HepG2 (cell line): ENCODE data around the gene GAS2. TPM values are rescaled to one million over a fixed set of nuclear protein-coding genes. Genes with fewer than 3 reads are reported as not detected.

ENCODE experiments used
- AHR ChIP-seq: IDR thresholded peaks from 2 replicates; pipeline ENCODE4 v1.6.1; 2018; ENCODE audit warnings: missing genetic modification reagents, missing compliant biosample characterization
- ARNT2 ChIP-seq: sonication (generic); formaldehyde crosslinking; IDR thresholded peaks from 2 replicates; pipeline ENCODE4 v1.8.0; 2022; ENCODE audit warnings: mild to moderate bottlenecking, low read depth, missing genetic modification reagents, moderate library complexity
- GABPA ChIP-seq, 2 experiments: IDR thresholded peaks; 2 replicates each; pipeline ENCODE4 v1.6.1; 2011 to 2016; ENCODE audit warnings: low read depth in 2 of 2, low read length in 1 of 2, missing biosample characterization in 1 of 2, missing genetic modification characterization in 1 of 2
- IKZF4 ChIP-seq: sonication (generic); formaldehyde crosslinking; IDR thresholded peaks from 2 replicates; pipeline ENCODE4 v1.5.1; 2020; ENCODE audit warnings: borderline replicate concordance, mild to moderate bottlenecking, low read depth, missing genetic modification reagents; ENCODE audit errors: not compliant biosample characterization
- KLF15 ChIP-seq: sonication (generic); formaldehyde crosslinking; IDR thresholded peaks from 2 replicates; pipeline ENCODE4 v1.8.1; 2023; ENCODE audit warnings: borderline replicate concordance, mild to moderate bottlenecking, inconsistent platforms, missing genetic modification reagents, mixed read lengths
- PCBP2 ChIP-seq: fragments of 200-400 bp; formaldehyde crosslinking; optimal IDR thresholded peaks from 2 replicates; pipeline ENCODE3; 2018; ENCODE audit warnings: low read length, low read depth; ENCODE audit not compliant: poor library complexity, severe bottlenecking
- PHF20 ChIP-seq: sonication (generic); formaldehyde crosslinking; IDR thresholded peaks from 2 replicates; pipeline ENCODE4 v1.5.0; 2020; ENCODE audit warnings: mild to moderate bottlenecking, missing genetic modification reagents
- PRMT3 ChIP-seq: sonication (generic); formaldehyde crosslinking; IDR thresholded peaks from 2 replicates; pipeline ENCODE4 v1.8.1; 2022; ENCODE audit warnings: low read depth, mild to moderate bottlenecking, moderate library complexity, missing genetic modification reagents, borderline replicate concordance
- RFX5 ChIP-seq: IDR thresholded peaks from 2 replicates; pipeline ENCODE4 v1.6.1; 2011; ENCODE audit warnings: low read depth, low read length, improper control_type of control experiment
- TBX2 ChIP-seq: sonication (generic); formaldehyde crosslinking; IDR thresholded peaks from 2 replicates; pipeline ENCODE4 v1.5.0; 2020; ENCODE audit warnings: missing genetic modification reagents, mild to moderate bottlenecking, borderline replicate concordance
- TOPORS ChIP-seq: sonication (generic); formaldehyde crosslinking; IDR thresholded peaks from 2 replicates; pipeline ENCODE4 v1.8.0; 2023; ENCODE audit warnings: mild to moderate bottlenecking, missing genetic modification reagents
- ZEB1 ChIP-seq: IDR thresholded peaks from 2 replicates; pipeline ENCODE4 v1.6.1; 2012; ENCODE audit warnings: mild to moderate bottlenecking, low read depth, inconsistent platforms; ENCODE audit not compliant: insufficient replicate concordance
- ZNF557 ChIP-seq: sonication (generic); formaldehyde crosslinking; IDR thresholded peaks from 2 replicates; pipeline ENCODE4 v1.4.0; 2020; ENCODE audit warnings: missing genetic modification reagents
- ZNF724P ChIP-seq: sonication (generic); formaldehyde crosslinking; IDR thresholded peaks from 2 replicates; pipeline ENCODE4 v1.8.0; 2022; ENCODE audit warnings: missing genetic modification reagents, borderline replicate concordance
- ZNF782 ChIP-seq: sonication (generic); formaldehyde crosslinking; IDR thresholded peaks from 2 replicates; pipeline ENCODE4 v1.4.0; 2020; ENCODE audit warnings: missing genetic modification reagents, mild to moderate bottlenecking, borderline replicate concordance
- ZSCAN25 ChIP-seq: sonication (generic); formaldehyde crosslinking; IDR thresholded peaks from 2 replicates; pipeline ENCODE4 v1.8.0; 2022; ENCODE audit warnings: mild to moderate bottlenecking, missing genetic modification reagents
- polyA plus RNA-seq, 8 experiments: library from polyadenylated mRNA; depleted of rRNA in 3 of 8; stranded (reverse) in 7 of 8; unstranded in 1 of 8; fragments of >200 nt; fragmentation: Illumina TruSeq in 4 of 8; extraction: Trizol in 4 of 8; gene quantifications; 2 replicates each; pipeline versions ENCODE4 v1.2.1 to v1.2.3, GENCODE V29; 2011 to 2016; ENCODE audit warnings: low read depth in 4 of 8, missing spikeins in 1 of 8, mixed read lengths in 1 of 8; ENCODE audit not compliant: insufficient read depth in 1 of 8
- total RNA-seq, 5 experiments: library from RNA; depleted of rRNA; stranded (reverse); fragments of >200 nt; fragmentation: Illumina TruSeq; extraction: Trizol; gene quantifications; 2 replicates each; pipeline ENCODE4 v1.2.3, GENCODE V29; 2016; ENCODE audit warnings: low read depth in 1 of 5
- TF ChIP-seq, protein P1 (sequence below): sonication (generic); formaldehyde crosslinking; IDR thresholded peaks from 2 replicates; pipeline ENCODE4 v1.5.1; 2020; ENCODE audit warnings: missing genetic modification reagents, mild to moderate bottlenecking, borderline replicate concordance
- TF ChIP-seq, protein P2 (sequence below): sonication (generic); formaldehyde crosslinking; IDR thresholded peaks from 2 replicates; pipeline ENCODE4 v1.4.0; 2020; ENCODE audit warnings: missing genetic modification reagents
- TF ChIP-seq, protein P3 (sequence below), 2 experiments: fragments of 450-650 bp in 1 of 2; sonication (generic) in 1 of 2; formaldehyde crosslinking; IDR thresholded peaks; 2 replicates each; pipeline versions ENCODE4 v1.5.0 to v1.8.0; 2020 to 2022; ENCODE audit warnings: mild to moderate bottlenecking in 1 of 2, missing genetic modification reagents in 1 of 2
- TF ChIP-seq, protein P4 (sequence below): sonication (generic); formaldehyde crosslinking; conservative IDR thresholded peaks from 2 replicates; pipeline ENCODE4 v1.8.1; 2023; ENCODE audit warnings: missing genetic modification reagents

Gene GAS2
- total and polyA plus RNA-seq, 2 of the 13 experiments (the other 11 are each of a cell fraction or from before 2014, with no cell fraction given): 26.0 to 85.1 TPM

DNA sequence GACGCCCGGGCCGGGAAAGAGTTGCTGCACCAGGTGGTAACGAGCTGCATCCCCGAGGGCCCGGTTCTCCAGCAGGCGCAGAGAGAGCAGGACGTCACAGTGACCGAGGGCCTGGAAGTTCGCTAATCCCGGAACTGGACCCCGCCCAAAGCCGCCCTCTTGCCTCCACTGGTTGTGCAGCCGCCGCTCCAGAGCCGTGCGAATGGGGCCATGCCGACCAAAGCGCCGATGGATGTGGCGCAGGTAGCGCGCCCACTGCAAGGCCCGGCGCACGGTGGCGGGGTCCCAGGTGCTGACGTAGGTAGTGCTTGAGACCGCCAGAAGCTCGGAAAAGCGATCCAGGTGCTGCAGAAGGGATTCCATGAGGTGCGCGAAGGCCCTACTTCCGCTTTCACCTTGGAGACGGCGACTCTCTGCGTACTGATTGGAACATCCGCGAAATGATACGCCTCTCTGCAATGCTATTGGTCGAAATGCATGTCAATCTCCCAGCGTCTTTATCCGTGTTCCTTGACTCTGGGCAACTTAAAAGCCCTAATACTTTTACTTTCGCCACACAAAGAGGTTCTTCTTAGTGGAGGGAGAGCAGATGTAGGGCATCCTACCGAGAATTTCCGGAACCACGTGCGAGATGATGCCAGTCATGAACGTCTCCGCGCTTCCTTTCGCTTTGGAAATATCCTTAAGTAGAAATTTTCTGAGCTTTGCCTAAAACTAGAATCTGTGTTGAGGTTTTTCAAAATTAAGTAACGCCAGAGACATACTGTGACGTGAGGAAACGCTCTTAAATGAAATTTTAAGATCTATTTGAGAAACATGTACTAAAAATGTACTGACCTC lies 40.7 kb upstream of the GAS2 start, which contains the start of gene FANCF (continued):
- TF ChIP-seq, protein P1, sequence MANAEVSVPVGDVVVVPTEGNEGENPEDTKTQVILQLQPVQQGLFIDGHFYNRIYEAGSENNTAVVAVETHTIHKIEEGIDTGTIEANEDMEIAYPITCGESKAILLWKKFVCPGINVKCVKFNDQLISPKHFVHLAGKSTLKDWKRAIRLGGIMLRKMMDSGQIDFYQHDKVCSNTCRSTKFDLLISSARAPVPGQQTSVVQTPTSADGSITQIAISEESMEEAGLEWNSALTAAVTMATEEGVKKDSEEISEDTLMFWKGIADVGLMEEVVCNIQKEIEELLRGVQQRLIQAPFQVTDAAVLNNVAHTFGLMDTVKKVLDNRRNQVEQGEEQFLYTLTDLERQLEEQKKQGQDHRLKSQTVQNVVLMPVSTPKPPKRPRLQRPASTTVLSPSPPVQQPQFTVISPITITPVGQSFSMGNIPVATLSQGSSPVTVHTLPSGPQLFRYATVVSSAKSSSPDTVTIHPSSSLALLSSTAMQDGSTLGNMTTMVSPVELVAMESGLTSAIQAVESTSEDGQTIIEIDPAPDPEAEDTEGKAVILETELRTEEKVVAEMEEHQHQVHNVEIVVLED: peak; percentile 75; the same call in 1 of the 2 replicates
- TF ChIP-seq ZSCAN25 (CRISPR knock-in tag) (peak; percentile 75), ARNT2 (CRISPR knock-in tag) (0 out of 2 replicates have a peak, but pooled peaks have one; percentile 12), TOPORS (0 out of 2 replicates have a peak, but pooled peaks have one; percentile 9), ZEB1 (peak; percentile 64), ZNF557 (CRISPR knock-in tag) (peak; percentile 48), ZNF724P (CRISPR knock-in tag) (0 out of 2 replicates have a peak, but pooled peaks have one; percentile 51), IKZF4 (CRISPR knock-in tag) (peak; percentile 92), TBX2 (CRISPR knock-in tag) (peak; percentile 65; the same call in 1 of the 2 replicates), PCBP2 (no peak), ZNF782 (CRISPR knock-in tag) (peak; percentile 74; the same call in 1 of the 2 replicates), PHF20 (CRISPR knock-in tag) (peak; percentile 86), PRMT3 (CRISPR knock-in tag) (no peak; the same call in 1 of the 2 replicates), GABPA (IDR thresholded peaks at IDR 0.05; ENCODE audit: low read depth, low read length) (peak; percentile 71), GABPA (CRISPR knock-in tag; IDR thresholded peaks at IDR 0.05; ENCODE audit: low read depth) (peak; percentile 89), AHR (CRISPR knock-in tag) (0 out of 2 replicates have a peak, but pooled peaks have one; percentile 68), RFX5 (peak; percentile 80), KLF15 (CRISPR knock-in tag) (no peak)
- TF ChIP-seq, protein P2, sequence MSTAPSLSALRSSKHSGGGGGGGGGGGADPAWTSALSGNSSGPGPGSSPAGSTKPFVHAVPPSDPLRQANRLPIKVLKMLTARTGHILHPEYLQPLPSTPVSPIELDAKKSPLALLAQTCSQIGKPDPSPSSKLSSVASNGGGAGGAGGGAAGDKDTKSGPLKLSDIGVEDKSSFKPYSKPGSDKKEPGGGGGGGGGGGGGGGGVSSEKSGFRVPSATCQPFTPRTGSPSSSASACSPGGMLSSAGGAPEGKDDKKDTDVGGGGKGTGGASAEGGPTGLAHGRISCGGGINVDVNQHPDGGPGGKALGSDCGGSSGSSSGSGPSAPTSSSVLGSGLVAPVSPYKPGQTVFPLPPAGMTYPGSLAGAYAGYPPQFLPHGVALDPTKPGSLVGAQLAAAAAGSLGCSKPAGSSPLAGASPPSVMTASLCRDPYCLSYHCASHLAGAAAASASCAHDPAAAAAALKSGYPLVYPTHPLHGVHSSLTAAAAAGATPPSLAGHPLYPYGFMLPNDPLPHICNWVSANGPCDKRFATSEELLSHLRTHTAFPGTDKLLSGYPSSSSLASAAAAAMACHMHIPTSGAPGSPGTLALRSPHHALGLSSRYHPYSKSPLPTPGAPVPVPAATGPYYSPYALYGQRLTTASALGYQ: 0 out of 2 replicates have a peak, but pooled peaks have one; percentile 23
- TF ChIP-seq, protein P3, sequence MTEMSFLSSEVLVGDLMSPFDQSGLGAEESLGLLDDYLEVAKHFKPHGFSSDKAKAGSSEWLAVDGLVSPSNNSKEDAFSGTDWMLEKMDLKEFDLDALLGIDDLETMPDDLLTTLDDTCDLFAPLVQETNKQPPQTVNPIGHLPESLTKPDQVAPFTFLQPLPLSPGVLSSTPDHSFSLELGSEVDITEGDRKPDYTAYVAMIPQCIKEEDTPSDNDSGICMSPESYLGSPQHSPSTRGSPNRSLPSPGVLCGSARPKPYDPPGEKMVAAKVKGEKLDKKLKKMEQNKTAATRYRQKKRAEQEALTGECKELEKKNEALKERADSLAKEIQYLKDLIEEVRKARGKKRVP (CRISPR knock-in tag; IDR thresholded peaks at IDR 0.05): peak in 1 of 2 experiments; percentile 57; a peak in 1 of 4 replicates
- TF ChIP-seq, protein P4, sequence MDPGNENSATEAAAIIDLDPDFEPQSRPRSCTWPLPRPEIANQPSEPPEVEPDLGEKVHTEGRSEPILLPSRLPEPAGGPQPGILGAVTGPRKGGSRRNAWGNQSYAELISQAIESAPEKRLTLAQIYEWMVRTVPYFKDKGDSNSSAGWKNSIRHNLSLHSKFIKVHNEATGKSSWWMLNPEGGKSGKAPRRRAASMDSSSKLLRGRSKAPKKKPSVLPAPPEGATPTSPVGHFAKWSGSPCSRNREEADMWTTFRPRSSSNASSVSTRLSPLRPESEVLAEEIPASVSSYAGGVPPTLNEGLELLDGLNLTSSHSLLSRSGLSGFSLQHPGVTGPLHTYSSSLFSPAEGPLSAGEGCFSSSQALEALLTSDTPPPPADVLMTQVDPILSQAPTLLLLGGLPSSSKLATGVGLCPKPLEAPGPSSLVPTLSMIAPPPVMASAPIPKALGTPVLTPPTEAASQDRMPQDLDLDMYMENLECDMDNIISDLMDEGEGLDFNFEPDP (CRISPR knock-in tag): no peak
